ENCODE results near the gene FZD10. TPM values are rescaled to one million over a fixed set of nuclear protein-coding genes. Genes with fewer than 3 reads are reported as not detected.

The FZD10 gene
- total and polyA plus RNA-seq, 2 experiments from 2014 or later = 0.11 to 0.45 TPM

DNA sequence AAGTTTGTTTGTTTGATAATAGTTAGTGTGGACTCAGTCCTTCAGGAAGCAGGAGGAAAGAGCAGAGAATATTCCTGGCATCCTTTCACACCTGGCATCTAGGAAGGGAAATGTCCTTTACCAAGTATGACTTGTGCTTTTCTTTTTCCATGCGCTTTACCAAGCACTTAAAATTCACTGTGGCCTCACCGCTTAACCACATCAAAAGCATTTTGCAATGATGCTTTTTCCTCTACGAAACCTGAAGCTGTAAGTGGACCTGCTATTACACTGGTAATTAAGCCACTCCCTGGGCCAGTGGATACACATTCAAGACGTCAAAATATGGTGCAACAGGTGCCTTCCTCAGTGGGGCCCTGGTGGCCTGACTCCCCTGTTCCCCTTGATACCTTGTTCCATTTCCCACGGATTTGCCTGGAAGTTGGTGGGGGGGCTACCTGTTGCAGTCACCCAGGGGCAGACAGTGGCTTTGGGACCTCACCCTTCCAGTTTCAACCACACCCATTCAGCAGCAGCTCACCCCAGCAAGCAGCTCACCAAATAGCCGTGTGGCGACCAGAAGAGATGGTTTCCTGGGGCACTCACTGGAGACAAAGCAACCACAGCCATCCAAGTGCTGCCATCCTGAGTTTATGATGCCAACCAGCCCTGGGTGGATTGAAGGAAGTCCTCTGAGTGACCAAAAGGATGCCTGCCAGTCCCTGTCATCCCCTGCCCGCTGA, 14.2 kb upstream of the FZD10 start:
- Histone ChIP-seq H3K36me3 (ENCODE audit: insufficient read depth) (no peaks in the 10 kb centered on the region; the same call in 1 of the 2 replicates), H3K4me1 (ENCODE audit: insufficient read depth) (no peaks in the 10 kb centered on the region), H4K20me1 (replicated peaks; ENCODE audit: insufficient read depth) (no peaks in the 10 kb centered on the region), H3K9me2 (ENCODE audit: insufficient read depth) (no peaks in the 10 kb centered on the region), H3K4me2 (no peak overlapping the region), H3K27me3 (ENCODE audit: insufficient read depth) (peaks cover 11% of the 10 kb centered on the region; the same call in 1 of the 2 replicates), H3F3A (replicated peaks; ENCODE audit: low read depth) (no peaks in the 10 kb centered on the region), H3K4me3 (no peak overlapping the region), H3K79me2 (replicated peaks; ENCODE audit: insufficient read depth) (no peaks in the 10 kb centered on the region), H2AFZ (no peak overlapping the region), H3K27ac (ENCODE audit: low read depth) (no peak overlapping the region)
- Mint-ChIP-seq H3K4me1 (no peaks in the 10 kb centered on the region), H3K36me3 (ENCODE audit: low read depth) (peaks cover 53% of the 10 kb centered on the region), H3K4me3 (no peak overlapping the region), H3K27me3 (ENCODE audit: insufficient read depth, low read depth, poor library complexity) (peaks cover 9% of the 10 kb centered on the region), H3K27ac (no peak overlapping the region), H3K9me3 (peaks cover 98% of the 10 kb centered on the region; the same call in 2 of the 3 replicates)
- TF ChIP-seq CTCF (conservative IDR thresholded peaks at IDR 0.05; ENCODE audit: low read depth in 2 of 2) (no peak), POLR2AphosphoS5 (IDR thresholded peaks at IDR 0.05; ENCODE audit: low read depth) (no peak), REST (IDR thresholded peaks at IDR 0.05; ENCODE audit: unreplicated experiment) (no peak), ZNF114 (CRISPR knock-in tag; IDR thresholded peaks at IDR 0.05) (no peak), NANOG (IDR thresholded peaks at IDR 0.05; ENCODE audit: borderline replicate concordance) (no peak), STAT1 (IDR thresholded peaks at IDR 0.05; ENCODE audit: unreplicated experiment) (no peak), ZNF331 (CRISPR knock-in tag; IDR thresholded peaks at IDR 0.05; ENCODE audit: low read depth) (no peak), EZH2phosphoT487 (IDR thresholded peaks at IDR 0.05; ENCODE audit: unreplicated experiment) (no peak), JUNB (IDR thresholded peaks at IDR 0.05; ENCODE audit: unreplicated experiment) (no peak)
- TF ChIP-seq, protein P1, sequence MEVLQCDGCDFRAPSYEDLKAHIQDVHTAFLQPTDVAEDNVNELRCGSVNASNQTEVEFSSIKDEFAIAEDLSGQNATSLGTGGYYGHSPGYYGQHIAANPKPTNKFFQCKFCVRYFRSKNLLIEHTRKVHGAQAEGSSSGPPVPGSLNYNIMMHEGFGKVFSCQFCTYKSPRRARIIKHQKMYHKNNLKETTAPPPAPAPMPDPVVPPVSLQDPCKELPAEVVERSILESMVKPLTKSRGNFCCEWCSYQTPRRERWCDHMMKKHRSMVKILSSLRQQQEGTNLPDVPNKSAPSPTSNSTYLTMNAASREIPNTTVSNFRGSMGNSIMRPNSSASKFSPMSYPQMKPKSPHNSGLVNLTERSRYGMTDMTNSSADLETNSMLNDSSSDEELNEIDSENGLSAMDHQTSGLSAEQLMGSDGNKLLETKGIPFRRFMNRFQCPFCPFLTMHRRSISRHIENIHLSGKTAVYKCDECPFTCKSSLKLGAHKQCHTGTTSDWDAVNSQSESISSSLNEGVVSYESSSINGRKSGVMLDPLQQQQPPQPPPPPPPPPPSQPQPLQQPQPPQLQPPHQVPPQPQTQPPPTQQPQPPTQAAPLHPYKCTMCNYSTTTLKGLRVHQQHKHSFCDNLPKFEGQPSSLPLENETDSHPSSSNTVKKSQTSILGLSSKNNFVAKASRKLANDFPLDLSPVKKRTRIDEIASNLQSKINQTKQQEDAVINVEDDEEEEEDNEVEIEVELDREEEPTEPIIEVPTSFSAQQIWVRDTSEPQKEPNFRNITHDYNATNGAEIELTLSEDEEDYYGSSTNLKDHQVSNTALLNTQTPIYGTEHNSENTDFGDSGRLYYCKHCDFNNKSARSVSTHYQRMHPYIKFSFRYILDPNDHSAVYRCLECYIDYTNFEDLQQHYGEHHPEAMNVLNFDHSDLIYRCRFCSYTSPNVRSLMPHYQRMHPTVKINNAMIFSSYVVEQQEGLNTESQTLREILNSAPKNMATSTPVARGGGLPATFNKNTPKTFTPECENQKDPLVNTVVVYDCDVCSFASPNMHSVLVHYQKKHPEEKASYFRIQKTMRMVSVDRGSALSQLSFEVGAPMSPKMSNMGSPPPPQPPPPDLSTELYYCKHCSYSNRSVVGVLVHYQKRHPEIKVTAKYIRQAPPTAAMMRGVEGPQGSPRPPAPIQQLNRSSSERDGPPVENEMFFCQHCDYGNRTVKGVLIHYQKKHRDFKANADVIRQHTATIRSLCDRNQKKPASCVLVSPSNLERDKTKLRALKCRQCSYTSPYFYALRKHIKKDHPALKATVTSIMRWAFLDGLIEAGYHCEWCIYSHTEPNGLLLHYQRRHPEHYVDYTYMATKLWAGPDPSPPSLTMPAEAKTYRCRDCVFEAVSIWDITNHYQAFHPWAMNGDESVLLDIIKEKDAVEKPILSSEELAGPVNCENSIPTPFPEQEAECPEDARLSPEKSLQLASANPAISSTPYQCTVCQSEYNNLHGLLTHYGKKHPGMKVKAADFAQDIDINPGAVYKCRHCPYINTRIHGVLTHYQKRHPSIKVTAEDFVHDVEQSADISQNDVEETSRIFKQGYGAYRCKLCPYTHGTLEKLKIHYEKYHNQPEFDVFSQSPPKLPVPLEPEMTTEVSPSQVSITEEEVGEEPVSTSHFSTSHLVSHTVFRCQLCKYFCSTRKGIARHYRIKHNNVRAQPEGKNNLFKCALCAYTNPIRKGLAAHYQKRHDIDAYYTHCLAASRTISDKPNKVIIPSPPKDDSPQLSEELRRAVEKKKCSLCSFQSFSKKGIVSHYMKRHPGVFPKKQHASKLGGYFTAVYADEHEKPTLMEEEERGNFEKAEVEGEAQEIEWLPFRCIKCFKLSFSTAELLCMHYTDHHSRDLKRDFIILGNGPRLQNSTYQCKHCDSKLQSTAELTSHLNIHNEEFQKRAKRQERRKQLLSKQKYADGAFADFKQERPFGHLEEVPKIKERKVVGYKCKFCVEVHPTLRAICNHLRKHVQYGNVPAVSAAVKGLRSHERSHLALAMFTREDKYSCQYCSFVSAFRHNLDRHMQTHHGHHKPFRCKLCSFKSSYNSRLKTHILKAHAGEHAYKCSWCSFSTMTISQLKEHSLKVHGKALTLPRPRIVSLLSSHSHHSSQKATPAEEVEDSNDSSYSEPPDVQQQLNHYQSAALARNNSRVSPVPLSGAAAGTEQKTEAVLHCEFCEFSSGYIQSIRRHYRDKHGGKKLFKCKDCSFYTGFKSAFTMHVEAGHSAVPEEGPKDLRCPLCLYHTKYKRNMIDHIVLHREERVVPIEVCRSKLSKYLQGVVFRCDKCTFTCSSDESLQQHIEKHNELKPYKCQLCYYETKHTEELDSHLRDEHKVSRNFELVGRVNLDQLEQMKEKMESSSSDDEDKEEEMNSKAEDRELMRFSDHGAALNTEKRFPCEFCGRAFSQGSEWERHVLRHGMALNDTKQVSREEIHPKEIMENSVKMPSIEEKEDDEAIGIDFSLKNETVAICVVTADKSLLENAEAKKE (CRISPR knock-in tag; IDR thresholded peaks at IDR 0.05) = no peak
- TF ChIP-seq, protein P2, sequence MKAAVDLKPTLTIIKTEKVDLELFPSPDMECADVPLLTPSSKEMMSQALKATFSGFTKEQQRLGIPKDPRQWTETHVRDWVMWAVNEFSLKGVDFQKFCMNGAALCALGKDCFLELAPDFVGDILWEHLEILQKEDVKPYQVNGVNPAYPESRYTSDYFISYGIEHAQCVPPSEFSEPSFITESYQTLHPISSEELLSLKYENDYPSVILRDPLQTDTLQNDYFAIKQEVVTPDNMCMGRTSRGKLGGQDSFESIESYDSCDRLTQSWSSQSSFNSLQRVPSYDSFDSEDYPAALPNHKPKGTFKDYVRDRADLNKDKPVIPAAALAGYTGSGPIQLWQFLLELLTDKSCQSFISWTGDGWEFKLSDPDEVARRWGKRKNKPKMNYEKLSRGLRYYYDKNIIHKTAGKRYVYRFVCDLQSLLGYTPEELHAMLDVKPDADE (IDR thresholded peaks at IDR 0.05) = no peak
- ATAC-seq = no peak
- DNase-seq (ENCODE audit: low spot score) = no peak

All from GM23338 (cell line).